Right ventricle myocardium inferior (tissue), 1 donor: ENCODE measurements around the gene SLC5A4. TPM values are rescaled to one million over a fixed set of nuclear protein-coding genes. Genes with fewer than 3 reads are reported as not detected.
A peak's percentile ranks its signal among the peaks of the same experiment; 100 is the strongest.

Experiments
- ATAC-seq: fragments of 200-7000 bp; cut with Tn5 transposase; one replicate; pipeline ENCODE4 v1.9.1; 2020; ENCODE audit warnings: mild to moderate bottlenecking, moderate library complexity
- DNase-seq: peaks from one replicate; pipeline ENCODE4 v3.0.0; 2021; ENCODE audit errors: missing footprints
- intact Hi-C: fragments of 100-400 bp; cut with DNase I; formaldehyde crosslinking; loops from one replicate; pipeline ENCODE4 v1.11.0; 2022
- total RNA-seq: library from RNA; stranded (reverse); fragmentation: NEBNext Ultra II Directional; extraction: Animal tissue kit (Norgen Biotek cat#: 25700); gene quantifications from one replicate; pipeline ENCODE4 v1.2.1, GENCODE V29; 2021
- donor health status: DM: no; HTN: yes; CAD: no; lungs with severe emphysema.

Gene SLC5A4
- total RNA-seq, 1 donor from 2014 or later, result not detected

DNA sequence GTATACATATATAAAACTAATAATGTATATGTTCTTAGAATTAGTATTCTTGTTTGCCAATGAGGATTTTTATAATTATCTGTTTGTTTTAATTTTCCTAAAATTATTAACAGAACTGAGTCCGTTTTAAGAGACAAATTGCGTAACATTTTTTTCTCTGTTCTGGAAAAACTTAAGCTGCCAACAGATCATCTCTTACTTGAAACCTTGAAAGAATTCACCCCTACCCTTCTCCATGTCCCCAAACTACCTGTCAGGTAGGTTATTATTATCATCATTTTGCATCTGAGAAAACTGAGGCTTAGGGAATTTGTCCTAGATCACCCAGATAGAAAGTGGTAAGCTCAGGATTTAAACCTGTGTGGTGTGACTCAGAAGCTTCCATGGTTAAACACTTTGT lies 14.7 kb downstream of the SLC5A4 start:
- no peak for ATAC-seq
- intact Hi-C loops, result no loop called here
- DNase-seq, result no peak

DNA sequence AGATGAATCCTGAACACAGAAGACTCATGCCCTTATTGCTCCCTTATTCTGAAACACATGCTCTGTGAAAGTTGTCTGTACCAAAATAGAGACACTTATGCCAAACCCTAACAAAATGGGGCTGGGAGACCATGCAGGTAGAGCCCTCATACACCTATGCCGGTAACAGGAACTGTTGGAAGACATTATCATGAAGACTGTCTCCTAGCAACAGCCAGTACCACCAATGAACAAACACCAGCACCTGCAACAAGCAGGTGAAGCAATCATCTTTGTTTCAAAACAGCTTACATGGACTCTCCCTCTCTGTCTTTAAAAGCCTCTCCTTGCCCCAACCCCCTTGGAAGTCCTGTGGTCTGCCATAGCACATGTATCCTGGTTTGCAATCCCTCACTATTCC lies 17.2 kb downstream of the SLC5A4 start:
- DNase-seq (no peak), ATAC-seq (no peak)
- intact Hi-C loops, result no loop called here

DNA sequence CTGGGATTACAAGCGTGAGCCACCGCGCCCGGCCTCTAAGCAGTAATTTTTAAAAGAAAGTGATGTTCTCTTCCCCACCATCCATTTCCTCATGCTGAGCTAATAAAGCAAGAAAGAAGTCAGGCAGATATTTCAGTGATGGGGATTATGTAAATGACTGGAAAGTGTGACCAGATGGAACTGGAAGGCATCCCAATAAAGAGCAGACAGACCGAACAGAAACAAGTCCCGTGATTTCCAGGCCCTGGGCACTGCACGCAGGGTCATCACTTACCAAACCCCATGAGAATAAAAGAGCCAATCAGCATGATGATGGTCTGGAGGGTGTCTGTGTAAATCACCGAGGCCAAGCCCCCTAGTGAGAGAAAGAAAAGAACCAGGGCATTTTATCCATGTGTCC lies 18.2 kb downstream of the SLC5A4 start:
- DNase-seq, result no peak
- ATAC-seq, result no peak
- intact Hi-C loops, result no loop called here

DNA sequence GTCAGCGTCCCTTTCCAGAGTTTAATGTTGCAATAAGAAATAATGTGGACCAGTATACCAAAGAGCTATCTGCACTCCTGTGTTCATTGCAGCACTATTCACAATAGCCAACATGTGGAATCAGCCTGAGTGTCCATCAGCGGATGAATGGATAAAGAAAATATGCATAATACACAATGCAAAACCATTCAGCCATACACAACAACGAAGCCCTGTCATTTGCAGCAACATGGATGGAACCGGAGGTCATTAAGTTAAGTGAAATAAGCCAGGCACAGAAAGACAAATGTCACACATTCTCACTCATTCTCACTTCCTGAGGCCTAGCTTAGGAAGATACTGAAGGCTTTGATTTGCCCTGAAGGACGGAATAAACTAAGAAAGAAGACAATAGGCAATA lies 22.1 kb downstream of the SLC5A4 start:
- intact Hi-C loops, result no loop called here
- DNase-seq, result no peak
- ATAC-seq, result no peak

DNA sequence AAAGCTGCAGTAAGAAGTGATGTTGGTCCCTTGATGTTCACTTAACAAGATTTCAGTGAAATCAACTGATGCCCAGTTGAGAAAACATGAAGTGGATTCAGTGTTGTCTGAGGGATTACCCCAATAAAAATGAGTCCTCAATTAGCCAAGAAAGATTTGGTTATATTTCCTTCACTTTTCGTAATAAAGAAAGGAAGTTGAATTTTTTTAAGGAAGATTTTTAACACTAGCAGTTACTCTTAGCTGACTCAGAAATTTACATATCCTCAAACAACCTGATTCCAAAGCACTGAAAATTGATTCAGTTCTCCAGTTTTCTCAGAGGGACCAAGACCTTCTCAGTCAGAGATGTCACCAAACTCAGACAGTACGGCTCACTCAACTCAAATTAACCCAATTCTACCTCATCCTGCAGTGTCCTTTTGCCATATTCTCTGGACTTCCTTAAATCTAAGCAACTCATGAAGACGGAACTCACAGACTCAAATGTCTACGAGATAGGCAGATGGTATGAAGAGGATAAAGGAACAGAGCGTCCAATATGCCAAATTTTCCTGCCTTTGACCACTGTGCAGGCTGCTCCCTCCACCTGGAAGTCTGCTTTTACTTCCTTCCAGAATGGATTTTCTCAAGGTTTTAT lies 22.8 kb downstream of the SLC5A4 start:
- intact Hi-C loops, result no loop called here
- ATAC-seq (no peak), DNase-seq (no peak)

DNA sequence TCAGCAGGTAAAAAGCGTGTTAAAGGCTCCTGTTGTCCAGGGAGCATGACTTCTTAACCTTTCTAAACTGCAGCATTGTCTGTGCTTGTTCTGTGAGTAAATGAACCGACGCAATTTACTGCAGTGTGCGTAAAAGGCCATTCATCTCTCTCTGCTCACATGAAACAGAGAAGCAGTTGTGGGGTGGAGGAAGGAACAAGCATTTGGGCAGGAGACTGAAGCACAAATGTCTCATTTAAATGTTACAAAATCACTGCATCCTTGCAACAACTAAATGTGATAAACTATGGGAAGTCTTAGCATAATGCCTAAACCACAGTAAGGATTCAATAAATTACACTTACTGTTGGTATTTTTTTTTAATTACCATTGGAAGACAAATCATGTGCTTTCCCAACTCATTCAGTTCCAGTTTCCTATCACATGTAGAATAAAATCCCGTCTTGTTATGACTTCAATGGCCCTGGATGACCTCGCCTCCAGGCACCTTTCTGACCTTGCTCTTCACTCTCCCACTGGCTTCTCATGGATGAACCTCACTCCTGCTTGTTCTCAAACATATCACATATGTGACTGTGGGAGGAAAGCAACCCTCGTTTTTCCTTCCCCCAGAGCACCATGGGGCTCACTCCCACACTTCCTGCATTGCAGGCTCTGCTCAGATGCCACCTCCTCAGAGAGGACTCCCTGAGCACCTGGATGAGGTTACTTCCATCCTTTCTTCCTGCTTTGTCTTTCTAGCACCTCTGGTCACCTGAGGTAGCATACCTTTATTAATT lies 28.6 kb downstream of the SLC5A4 start:
- DNase-seq (no peak), ATAC-seq (no peak)
- intact Hi-C loops, result no loop called here

DNA sequence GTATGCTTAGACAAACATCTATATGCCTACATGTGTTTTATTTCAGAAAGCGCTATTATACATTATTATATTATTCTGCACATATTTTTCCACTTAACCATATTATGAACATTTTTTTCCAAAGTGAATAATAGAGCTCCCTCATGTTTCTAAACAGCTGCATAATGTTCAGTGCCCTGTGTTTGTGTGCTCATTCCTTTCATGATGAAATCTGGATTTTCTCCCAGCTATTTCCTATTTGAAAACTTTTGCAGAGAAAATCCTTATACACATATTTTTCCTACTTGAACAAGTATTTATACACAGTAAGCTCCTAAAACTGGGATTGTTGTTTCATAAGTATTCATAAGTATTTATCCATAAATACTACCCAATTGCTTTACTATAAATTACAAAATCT lies 32.2 kb downstream of the SLC5A4 start:
- DNase-seq (no peak), ATAC-seq (no peak)
- intact Hi-C loops, result no loop called here

DNA sequence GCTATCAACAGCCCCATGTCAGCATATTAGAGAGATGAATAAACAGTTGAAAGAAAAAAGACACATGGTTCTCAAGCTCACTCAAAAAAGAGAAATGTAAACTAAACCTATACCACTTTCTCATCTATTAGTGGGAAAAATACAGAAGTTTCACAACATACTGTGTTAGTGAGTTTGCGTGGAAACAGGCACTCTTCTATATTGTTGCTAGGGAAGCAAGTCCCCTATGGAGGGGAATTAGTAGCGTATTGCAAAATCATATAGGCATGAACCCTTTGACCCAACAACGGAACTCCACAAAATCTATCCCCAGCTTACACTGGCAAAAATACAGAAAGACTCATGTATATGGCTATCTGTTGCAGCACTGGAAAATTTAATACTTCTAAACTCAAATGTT lies 36.1 kb downstream of the SLC5A4 start:
- ATAC-seq (peak; percentile 31), DNase-seq (no peak)
- intact Hi-C loops, result no loop called here

DNA sequence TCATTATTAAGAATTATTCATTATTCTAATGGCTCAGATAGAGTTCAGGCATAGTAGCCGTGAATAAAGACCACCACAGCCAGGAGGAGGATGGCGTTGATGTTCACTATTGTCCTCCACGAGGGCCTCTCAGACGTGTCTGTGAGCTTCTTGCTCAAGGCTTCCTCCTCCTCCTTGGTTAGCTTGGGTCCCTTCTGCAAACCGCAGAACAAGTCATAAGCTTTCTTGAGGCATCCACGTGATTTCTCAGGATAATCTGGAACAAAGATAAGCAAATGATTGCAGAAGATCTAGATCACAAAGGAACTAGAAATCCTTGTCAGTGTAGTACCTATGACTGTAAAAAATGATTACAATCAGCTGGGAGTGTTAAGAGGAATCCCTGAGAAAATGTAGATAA lies 36.7 kb downstream of the SLC5A4 start:
- ATAC-seq, result no peak
- DNase-seq, result no peak
- intact Hi-C loops, result no loop called here

DNA sequence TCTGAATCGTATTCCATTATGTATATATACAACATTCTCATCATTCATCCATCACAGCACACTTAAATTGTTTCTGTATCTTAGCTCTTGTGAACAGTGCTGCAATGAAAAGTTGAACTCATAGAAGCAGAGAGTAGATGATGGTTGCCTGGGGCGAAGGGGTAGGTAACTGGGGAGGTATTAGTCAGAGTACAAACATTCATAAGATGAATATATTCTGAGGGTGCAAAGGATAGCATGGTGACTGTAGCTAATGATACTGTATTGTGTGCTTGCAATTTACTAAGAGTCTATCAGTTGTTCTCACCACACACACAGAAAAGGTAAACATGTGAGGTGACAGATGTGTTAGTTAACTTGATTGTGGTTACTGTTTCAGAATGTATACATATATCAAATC lies 37.7 kb downstream of the SLC5A4 start:
- intact Hi-C loops, result no loop called here
- DNase-seq (no peak), ATAC-seq (no peak)

DNA sequence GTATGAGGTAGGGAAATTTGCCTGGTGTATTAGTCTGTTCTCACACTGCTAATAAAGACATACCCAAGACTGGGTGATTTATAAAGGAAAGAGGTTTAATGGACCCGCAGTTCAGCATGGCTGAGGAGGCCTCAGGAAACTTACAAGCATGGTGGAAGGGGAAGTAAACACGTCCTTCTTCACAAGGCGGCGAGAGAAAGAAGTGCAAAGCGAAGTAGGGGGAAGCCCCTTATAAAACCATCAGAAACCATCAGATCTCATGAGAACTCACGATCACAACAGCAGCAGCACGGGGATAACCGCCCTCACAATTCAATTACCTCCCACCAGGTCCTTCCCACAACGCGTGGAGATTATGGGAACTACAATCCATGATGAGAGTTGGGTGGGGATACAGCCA lies 38.2 kb downstream of the SLC5A4 start:
- ATAC-seq, result no peak
- no peak for DNase-seq
- intact Hi-C loops, result no loop called here

DNA sequence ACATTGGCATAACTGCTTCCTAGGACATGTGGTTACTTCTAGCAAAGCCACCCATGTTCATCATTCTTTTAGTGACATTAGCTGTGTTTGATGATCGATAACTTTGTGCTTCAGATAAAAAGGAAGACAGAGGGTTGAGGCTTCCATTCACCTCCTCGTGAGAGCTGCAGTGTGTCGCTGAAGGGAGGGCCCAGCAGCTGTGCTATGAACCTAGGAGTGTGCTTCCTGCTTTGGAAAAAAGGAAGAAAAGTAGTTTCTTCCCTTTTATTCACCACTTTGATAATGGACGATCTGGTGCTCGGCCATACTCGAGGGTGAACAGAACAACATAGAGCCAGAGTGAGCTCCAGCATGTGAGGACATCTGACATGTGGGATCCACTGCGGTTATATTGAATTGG lies 44.1 kb downstream of the SLC5A4 start:
- DNase-seq (no peak), ATAC-seq (no peak)
- intact Hi-C loops, result no loop called here

DNA sequence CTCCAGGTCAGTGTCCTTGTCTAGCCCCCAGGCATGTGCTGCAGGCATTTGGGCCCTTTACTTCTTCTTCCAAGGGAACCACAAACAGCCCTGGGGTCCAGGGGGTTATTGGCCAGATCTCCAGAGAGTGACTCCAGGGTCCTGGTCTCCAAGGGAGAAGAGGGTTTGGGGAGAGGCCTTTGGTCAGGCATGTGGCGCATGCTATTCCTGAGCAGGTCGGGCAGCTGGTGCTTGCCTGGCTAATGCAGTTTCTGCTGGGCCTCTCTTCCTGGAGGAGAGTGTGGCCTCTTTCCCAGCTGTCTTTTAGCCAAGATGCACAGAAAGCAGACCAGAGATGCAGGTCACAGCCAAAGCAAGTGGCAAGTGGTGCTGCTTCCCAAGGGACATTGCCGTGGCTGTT lies 46.5 kb downstream of the SLC5A4 start:
- no peak for ATAC-seq
- intact Hi-C loops, result loop anchor here (5.0 kb wide), 1 partner anchor 231 kb away; no protein-coding TSS in a partner anchor
- no peak for DNase-seq

DNA sequence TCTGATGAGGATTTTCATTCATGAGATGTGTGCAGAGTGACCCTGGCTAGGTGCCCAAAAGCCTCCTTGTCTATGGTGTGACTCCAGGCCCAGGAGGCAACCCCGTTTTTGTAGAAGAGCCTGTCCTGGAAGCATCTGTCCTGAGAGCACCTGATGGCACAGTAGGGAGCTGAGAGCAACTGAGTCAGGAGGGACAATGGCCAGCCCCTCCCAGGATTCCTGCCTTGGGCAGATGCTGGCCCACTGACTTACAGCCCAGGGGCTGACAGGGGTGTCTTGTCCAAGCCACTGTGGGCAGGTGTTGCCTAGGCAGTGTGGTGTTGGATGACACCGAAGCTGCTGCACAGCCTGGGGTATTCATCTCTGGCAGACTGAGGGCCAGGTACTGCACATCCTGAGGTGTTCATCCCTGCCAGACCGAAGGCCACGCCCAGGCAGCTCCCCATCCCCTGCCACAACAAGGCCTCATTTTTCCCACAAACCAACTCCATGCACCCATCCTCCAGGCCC lies 47.1 kb downstream of the SLC5A4 start:
- DNase-seq, result no peak
- intact Hi-C loops, result loop anchor here (5.0 kb wide), 1 partner anchor 231 kb away; no protein-coding TSS in a partner anchor

DNA sequence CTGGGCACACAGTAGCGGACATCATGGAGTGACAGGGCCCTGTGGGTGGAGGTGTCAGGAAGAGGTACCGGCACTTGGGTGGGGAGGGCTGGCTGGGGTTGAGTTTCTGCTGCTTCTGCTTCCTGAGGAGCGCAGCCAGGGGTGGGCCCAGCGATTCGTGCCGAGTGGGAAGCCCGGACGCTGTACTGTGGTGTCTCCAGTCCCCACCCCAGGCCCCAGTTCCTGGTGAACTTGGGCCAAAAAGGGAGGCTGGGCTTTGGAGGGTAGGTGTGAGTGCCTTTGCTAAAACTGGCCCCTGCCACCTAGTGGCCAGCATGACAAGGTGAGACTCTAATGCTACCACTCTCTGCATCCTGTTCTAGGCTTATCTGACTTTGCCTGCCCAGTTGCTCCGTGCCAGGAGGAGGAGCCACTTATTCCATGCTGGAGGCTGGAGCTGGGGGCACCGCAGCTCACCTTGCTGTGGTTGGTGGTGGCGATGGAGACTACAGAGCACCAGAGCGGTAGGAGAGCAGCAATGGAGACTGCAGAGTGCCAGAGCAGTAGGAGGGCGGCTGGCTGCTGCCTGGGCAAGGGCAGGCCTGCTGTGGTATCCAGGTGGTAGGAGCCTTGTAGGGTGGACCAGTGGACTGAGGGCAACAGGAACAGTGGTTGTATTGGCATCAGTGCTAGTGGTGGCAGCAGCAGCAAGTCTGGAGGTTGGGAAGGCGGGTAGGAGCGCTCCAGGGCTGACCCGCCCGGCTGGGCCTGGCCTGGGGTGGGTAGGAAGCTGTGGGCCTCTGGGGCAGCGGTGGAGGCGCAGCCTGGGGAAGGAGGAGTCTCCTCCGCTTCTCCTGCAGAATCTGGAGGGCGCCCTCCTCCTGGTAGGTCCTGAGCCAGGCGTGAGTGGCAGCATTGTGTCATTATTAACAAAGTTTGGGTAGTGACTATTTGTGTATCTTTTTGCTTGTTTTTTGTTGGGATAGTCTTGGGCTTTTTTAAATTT lies 48.1 kb downstream of the SLC5A4 start:
- intact Hi-C loops, result loop anchor here (5.0 kb wide), 1 partner anchor 230 kb away; no protein-coding TSS in a partner anchor
- no peak for DNase-seq
- no peak for ATAC-seq

More for the DNA sequence above, 47.1 kb downstream of the SLC5A4 start:
- no peak for ATAC-seq

DNA sequence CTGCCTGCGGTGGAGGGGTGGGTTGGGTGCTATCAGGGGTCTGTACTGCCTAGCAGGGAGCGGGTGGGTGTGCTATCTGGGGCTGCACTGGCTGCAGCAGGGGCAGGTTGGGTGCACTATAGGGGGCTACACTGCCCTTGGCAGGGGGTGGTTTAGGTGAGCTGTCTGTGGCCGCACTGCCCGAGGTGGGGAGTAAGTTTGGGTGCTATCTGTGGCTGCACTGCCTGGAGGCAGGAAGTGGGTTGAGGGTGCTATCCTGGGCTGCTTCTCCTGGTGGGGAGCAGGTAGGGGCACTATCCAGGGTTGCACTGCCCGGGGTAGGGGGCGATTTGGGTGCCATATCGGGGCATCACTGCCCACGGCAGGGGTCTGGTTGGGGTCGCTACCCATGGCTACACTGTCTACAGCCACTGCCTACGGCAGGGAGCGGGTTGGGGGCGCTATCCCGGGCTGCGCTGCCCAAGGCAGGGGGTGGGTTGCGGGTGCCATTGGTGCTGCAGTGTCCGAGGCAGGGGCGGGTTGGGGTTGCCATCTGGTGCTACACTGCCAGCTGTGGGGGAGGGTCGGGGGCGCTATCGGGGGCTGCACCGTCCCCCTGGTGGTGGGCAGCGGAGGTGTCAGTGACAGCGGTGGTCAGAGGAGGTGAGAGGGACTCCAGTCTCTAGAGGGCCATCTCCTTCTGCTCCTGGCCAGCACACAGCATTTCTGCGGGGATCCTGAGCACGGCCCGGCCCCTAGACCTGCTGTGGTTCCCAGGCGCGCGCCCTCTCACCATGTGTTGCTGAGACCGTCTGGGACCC lies 49.0 kb downstream of the SLC5A4 start:
- intact Hi-C loops, result loop anchor here (5.0 kb wide), 1 partner anchor 229 kb away; no protein-coding TSS in a partner anchor
- no peak for ATAC-seq

DNA sequence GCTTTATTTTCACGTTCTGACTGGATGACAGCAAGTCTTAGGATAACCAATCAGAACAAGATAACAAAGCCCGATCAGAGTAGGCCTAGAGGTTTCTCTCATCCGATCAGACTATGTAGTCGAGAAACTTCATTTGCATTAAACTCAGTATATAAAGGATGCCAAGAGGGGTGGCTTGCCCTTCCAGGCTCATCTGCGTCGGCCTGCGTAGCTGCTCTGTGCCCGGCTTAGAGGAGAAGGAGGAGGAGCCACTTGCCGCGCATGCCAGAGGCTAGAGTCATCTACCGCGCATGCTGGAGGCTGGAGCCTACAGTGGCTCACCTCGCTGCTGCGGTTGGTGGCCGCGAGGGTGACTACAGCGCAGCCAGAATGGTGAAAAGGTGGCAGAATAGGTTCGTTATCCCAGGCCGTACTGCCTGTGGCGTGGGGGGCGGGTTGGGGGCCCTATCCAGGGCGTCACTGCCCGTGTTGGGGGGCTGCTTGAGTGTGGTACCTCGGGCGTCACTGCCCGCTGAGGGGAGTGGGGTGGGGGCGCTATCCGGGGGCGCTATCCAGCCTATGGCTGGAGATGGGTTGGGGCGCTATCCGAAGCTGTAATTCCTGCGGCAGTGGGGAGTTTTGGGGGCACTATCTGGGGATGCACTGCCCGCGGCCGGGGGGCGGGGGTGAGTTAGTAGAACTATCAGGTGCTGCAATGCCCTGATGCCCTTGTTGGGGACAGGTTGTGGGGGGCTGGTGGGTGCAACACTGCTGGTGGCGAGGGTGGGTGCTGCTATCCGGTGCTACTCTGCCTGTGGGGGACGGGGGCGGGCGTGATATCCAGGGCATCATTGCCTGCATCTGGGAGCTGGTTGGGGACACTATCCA lies 50.1 kb downstream of the SLC5A4 start, which contains the start of gene RFPL2:
TSS of gene RFPL2 (minus strand) at position 218 of the 867 bp plus-strand sequence. CDS start 2,622 bp downstream, outside the sequence.
- DNase-seq (no peak), ATAC-seq (peak; percentile 64)
- intact Hi-C loops, result loop anchor here (5.0 kb wide), 2 partner anchors 62 to 228 kb away; no protein-coding TSS in a partner anchor

More for the DNA sequence above, 49.0 kb downstream of the SLC5A4 start:
- DNase-seq, result no peak
